Neural progenitor cell (in vitro differentiated cells): ENCODE results near the gene GINS2. TPM values are rescaled to one million over a fixed set of nuclear protein-coding genes. Genes with fewer than 3 reads are reported as not detected.

Experiments used
- DNase-seq: peaks from one replicate; pipeline ENCODE4 v3.0.0-alpha.2; 2016; ENCODE audit warnings: low spot score
- H2AFZ ChIP-seq: fragments of 200-600 bp; sonication (generic); replicated peaks from 2 replicates; pipeline ENCODE4 v1.6.1; 2016; ENCODE audit warnings: antibody characterized with exemption
- H3F3A ChIP-seq: fragments of 200-600 bp; sonication (generic); 2 replicates; pipeline ENCODE4 v1.6.1; 2016; ENCODE audit warnings: antibody characterized with exemption, low read depth
- H3K27ac ChIP-seq: fragments of 200-600 bp; sonication (generic); 2 replicates; pipeline ENCODE4 v1.5.1; 2016; ENCODE audit warnings: mild to moderate bottlenecking
- H3K27me3 ChIP-seq: fragments of 200-600 bp; sonication (generic); 2 replicates; pipeline ENCODE4 v1.6.1; 2016; ENCODE audit warnings: mild to moderate bottlenecking, moderate library complexity
- H3K36me3 ChIP-seq: fragments of 200-600 bp; sonication (generic); 2 replicates; pipeline ENCODE4 v1.5.1; 2016
- H3K4me1 ChIP-seq: fragments of 200-600 bp; sonication (generic); 2 replicates; pipeline ENCODE4 v1.6.1; 2016; ENCODE audit warnings: mixed run types
- H3K4me2 ChIP-seq: fragments of 200-600 bp; sonication (generic); 2 replicates; pipeline ENCODE4 v1.6.1; 2016
- H3K4me3 ChIP-seq: fragments of 200-600 bp; sonication (generic); 2 replicates; pipeline ENCODE4 v1.5.1; 2016
- H3K79me2 ChIP-seq: fragments of 200-600 bp; sonication (generic); 2 replicates; pipeline ENCODE4 v1.6.1; 2016; ENCODE audit warnings: low read depth
- H3K9ac ChIP-seq: fragments of 200-600 bp; sonication (generic); 2 replicates; pipeline ENCODE4 v1.6.1; 2016
- H3K9me3 ChIP-seq: fragments of 200-600 bp; sonication (generic); 2 replicates; pipeline ENCODE4 v1.5.1; 2016; ENCODE audit warnings: low read depth
- H4K20me1 ChIP-seq: fragments of 200-600 bp; sonication (generic); 2 replicates; pipeline ENCODE4 v1.6.1; 2016; ENCODE audit warnings: low read depth
- H3K27ac Mint-ChIP-seq: 3 replicates; pipeline ENCODE4 v1.8.0; 2021; ENCODE audit warnings: mixed read lengths
- H3K27me3 Mint-ChIP-seq: 2 replicates; pipeline ENCODE4 v1.8.0; 2022; ENCODE audit warnings: low read depth, mild to moderate bottlenecking, inconsistent platforms, moderate library complexity, mixed read lengths; ENCODE audit not compliant: insufficient read depth
- H3K36me3 Mint-ChIP-seq: 3 replicates; pipeline ENCODE4 v1.8.0; 2021; ENCODE audit warnings: mixed read lengths
- H3K4me1 Mint-ChIP-seq: 3 replicates; pipeline ENCODE4 v1.8.0; 2021; ENCODE audit warnings: mixed read lengths
- H3K4me3 Mint-ChIP-seq: 3 replicates; pipeline ENCODE4 v1.8.0; 2021; ENCODE audit warnings: mild to moderate bottlenecking, moderate library complexity, mixed read lengths
- H3K9me3 Mint-ChIP-seq: 3 replicates; pipeline ENCODE4 v1.8.0; 2020; ENCODE audit warnings: mixed read lengths
- EZH2 ChIP-seq: fragments of 200-600 bp; sonication (generic); IDR thresholded peaks from 2 replicates; pipeline ENCODE4 v1.6.1; 2017; ENCODE audit warnings: antibody characterized with exemption, mild to moderate bottlenecking, moderate library complexity
- EZH2phosphoT487 ChIP-seq: fragments of 200-600 bp; sonication (generic); IDR thresholded peaks from 2 replicates; pipeline ENCODE4 v1.6.1; 2017; ENCODE audit warnings: antibody characterized with exemption
- total RNA-seq: library from RNA; depleted of rRNA; stranded (reverse); fragments of >200 nt; gene quantifications from 2 replicates; pipeline ENCODE4 v1.2.3, GENCODE V29; 2015; ENCODE audit warnings: low replicate concordance
- TF ChIP-seq, protein P1 (sequence below): fragments of 200-600 bp; sonication (generic); IDR thresholded peaks from 2 replicates; pipeline ENCODE4 v1.5.1; 2017; ENCODE audit warnings: antibody characterized with exemption, mild to moderate bottlenecking

GINS2 gene
- total RNA-seq, 1 donor from 2014 or later, result 47.9 TPM

DNA sequence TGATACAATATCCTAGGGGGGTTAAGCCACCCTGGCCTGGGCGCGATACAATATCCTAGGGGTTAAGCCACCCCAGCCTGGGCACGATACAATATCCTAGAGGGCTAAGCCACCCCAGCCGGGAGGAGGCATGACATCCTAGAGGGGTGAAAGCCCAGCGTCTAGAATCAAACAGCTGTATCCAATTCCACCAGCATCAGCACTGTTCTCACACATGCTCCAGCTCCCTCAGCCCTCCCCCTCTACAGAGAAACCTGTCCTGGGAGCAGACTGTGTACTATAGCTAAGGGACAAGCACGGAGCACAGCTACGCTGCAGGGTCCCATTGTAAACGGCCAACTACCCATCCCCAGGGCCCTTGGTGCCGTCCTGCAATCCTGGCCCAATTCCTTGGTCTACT lies 6.2 kb downstream of the GINS2 start:
- no peak overlapping the region for H3K4me2 ChIP-seq
- no peaks in the 10 kb centered on the region for H3K9me3 ChIP-seq
- H3K4me3 Mint-ChIP-seq, result no peak overlapping the region
- no peak for DNase-seq
- H3K27ac Mint-ChIP-seq, result no peak overlapping the region
- peaks cover 45% of the 10 kb centered on the region for H3K79me2 ChIP-seq
- no peaks in the 10 kb centered on the region for H3K36me3 ChIP-seq
- no peaks in the 10 kb centered on the region for H3F3A ChIP-seq
- no peaks in the 10 kb centered on the region for H3K9me3 Mint-ChIP-seq
- no peak overlapping the region for H2AFZ ChIP-seq
- peaks cover 31% of the 10 kb centered on the region for H4K20me1 ChIP-seq
- H3K27me3 Mint-ChIP-seq, result peaks cover 4% of the 10 kb centered on the region
- no peaks in the 10 kb centered on the region for H3K27me3 ChIP-seq
- no peak overlapping the region for H3K4me3 ChIP-seq
- no peak overlapping the region for H3K27ac ChIP-seq
- H3K36me3 Mint-ChIP-seq, result peaks cover 23% of the 10 kb centered on the region
- H3K9ac ChIP-seq, result no peak overlapping the region
- peaks cover 19% of the 10 kb centered on the region for H3K4me1 Mint-ChIP-seq
- peaks cover 7% of the 10 kb centered on the region for H3K4me1 ChIP-seq
- TF ChIP-seq, protein P1, sequence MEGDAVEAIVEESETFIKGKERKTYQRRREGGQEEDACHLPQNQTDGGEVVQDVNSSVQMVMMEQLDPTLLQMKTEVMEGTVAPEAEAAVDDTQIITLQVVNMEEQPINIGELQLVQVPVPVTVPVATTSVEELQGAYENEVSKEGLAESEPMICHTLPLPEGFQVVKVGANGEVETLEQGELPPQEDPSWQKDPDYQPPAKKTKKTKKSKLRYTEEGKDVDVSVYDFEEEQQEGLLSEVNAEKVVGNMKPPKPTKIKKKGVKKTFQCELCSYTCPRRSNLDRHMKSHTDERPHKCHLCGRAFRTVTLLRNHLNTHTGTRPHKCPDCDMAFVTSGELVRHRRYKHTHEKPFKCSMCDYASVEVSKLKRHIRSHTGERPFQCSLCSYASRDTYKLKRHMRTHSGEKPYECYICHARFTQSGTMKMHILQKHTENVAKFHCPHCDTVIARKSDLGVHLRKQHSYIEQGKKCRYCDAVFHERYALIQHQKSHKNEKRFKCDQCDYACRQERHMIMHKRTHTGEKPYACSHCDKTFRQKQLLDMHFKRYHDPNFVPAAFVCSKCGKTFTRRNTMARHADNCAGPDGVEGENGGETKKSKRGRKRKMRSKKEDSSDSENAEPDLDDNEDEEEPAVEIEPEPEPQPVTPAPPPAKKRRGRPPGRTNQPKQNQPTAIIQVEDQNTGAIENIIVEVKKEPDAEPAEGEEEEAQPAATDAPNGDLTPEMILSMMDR, result no peak
- TF ChIP-seq EZH2phosphoT487, result no peak
- TF ChIP-seq EZH2, result no peak

DNA sequence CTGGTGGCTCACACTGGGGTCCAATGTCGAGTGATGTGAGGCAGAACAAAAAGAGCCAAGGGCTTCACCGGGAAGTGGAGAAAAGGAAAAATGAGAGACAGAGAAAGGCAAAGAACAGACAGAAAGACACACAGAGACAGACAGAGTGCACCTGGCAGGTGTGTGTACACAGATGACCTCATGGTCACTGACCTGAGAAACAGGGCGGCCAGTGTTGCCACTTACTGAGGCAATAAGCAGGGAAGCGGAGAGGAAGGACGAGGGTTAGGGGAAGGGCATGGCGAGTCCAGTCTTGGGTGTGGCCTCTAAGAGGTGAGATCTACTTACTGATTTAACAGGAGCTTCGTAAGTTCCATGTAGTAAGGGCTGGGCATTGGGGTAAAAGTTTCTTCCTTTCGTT lies 7.5 kb downstream of the GINS2 start:
- H3K27ac ChIP-seq, result no peak overlapping the region
- no peaks in the 10 kb centered on the region for H3K9me3 ChIP-seq
- TF ChIP-seq, protein P1, result no peak
- TF ChIP-seq EZH2, result no peak
- no peak for TF ChIP-seq EZH2phosphoT487
- Mint-ChIP-seq H3K4me3 (no peak overlapping the region), H3K27me3 (peaks cover 4% of the 10 kb centered on the region), H3K9me3 (no peaks in the 10 kb centered on the region), H3K4me1 (peaks cover 9% of the 10 kb centered on the region), H3K36me3 (peaks cover 17% of the 10 kb centered on the region), H3K27ac (no peak overlapping the region)
- H3K4me2 ChIP-seq, result no peak overlapping the region
- DNase-seq, result no peak
- peaks cover under 1% of the 10 kb centered on the region for H3F3A ChIP-seq
- no peaks in the 10 kb centered on the region for H3K36me3 ChIP-seq
- H3K9ac ChIP-seq, result no peak overlapping the region
- H2AFZ ChIP-seq, result no peak overlapping the region
- no peaks in the 10 kb centered on the region for H3K27me3 ChIP-seq
- no peak overlapping the region for H3K4me3 ChIP-seq
- peaks cover 24% of the 10 kb centered on the region for H4K20me1 ChIP-seq
- H3K79me2 ChIP-seq, result peaks cover 33% of the 10 kb centered on the region
- peaks cover 5% of the 10 kb centered on the region for H3K4me1 ChIP-seq

DNA sequence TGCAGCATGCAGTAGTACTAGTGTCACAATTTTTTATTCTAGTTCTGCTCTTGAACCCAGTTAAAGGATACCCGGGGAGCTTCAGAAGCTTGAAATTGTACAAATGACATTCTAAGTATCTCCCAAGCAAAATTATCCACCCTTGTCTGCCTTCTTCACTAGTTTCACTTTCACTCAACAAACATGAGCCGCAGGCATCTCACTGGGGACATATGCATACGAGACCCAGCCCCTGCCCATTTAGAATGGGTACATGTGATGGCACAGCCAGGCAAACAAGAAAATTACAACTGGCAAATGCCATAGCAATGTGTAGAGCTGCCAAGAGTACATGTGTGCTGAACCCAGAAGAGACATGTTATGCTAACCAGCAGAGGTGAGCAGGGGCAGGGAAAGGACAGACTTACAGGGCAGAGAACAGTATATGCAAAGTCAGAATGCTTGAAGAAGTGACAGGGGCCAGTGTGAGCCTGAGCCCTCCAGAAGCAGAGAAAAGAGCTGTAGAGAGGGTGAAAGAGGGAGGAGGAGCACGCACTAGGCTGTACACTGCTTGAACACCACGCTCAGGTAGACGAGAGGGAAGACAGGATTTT lies 8.3 kb downstream of the GINS2 start:
- H3K27me3 ChIP-seq, result no peaks in the 10 kb centered on the region
- H3K4me2 ChIP-seq, result no peak overlapping the region
- H3K9ac ChIP-seq, result no peak overlapping the region
- H2AFZ ChIP-seq, result no peak overlapping the region
- H3K9me3 ChIP-seq, result no peaks in the 10 kb centered on the region
- H3K27me3 Mint-ChIP-seq, result peaks cover 2% of the 10 kb centered on the region
- no peak overlapping the region for H3K4me3 ChIP-seq
- H3K36me3 Mint-ChIP-seq, result peaks cover 20% of the 10 kb centered on the region
- TF ChIP-seq, protein P1, result no peak
- TF ChIP-seq EZH2, result no peak
- TF ChIP-seq EZH2phosphoT487, result no peak
- H3K4me3 Mint-ChIP-seq, result no peak overlapping the region
- DNase-seq, result no peak
- peaks cover 6% of the 10 kb centered on the region for H3F3A ChIP-seq
- peaks cover 9% of the 10 kb centered on the region for H3K4me1 Mint-ChIP-seq
- H3K36me3 ChIP-seq, result no peaks in the 10 kb centered on the region
- no peak overlapping the region for H3K27ac Mint-ChIP-seq
- H3K9me3 Mint-ChIP-seq, result no peaks in the 10 kb centered on the region
- no peak overlapping the region for H3K27ac ChIP-seq
- peaks cover 25% of the 10 kb centered on the region for H3K79me2 ChIP-seq
- H3K4me1 ChIP-seq, result peaks cover 5% of the 10 kb centered on the region
- H4K20me1 ChIP-seq, result peaks cover 24% of the 10 kb centered on the region
